SW480 (cell line): Measurements from ENCODE around the gene RAD23B.
A peak's percentile ranks its signal among the peaks of the same experiment; 100 is the strongest.

Experiments
- DNase-seq: peaks from one replicate; pipeline ENCODE4 v3.0.0-alpha.2; 2016; ENCODE audit warnings: low spot score

RAD23B gene

GRCh38 chr9:107336718-107337360 is 53.8 kb downstream of the RAD23B start:
- DNase-seq = no peak

DNA sequence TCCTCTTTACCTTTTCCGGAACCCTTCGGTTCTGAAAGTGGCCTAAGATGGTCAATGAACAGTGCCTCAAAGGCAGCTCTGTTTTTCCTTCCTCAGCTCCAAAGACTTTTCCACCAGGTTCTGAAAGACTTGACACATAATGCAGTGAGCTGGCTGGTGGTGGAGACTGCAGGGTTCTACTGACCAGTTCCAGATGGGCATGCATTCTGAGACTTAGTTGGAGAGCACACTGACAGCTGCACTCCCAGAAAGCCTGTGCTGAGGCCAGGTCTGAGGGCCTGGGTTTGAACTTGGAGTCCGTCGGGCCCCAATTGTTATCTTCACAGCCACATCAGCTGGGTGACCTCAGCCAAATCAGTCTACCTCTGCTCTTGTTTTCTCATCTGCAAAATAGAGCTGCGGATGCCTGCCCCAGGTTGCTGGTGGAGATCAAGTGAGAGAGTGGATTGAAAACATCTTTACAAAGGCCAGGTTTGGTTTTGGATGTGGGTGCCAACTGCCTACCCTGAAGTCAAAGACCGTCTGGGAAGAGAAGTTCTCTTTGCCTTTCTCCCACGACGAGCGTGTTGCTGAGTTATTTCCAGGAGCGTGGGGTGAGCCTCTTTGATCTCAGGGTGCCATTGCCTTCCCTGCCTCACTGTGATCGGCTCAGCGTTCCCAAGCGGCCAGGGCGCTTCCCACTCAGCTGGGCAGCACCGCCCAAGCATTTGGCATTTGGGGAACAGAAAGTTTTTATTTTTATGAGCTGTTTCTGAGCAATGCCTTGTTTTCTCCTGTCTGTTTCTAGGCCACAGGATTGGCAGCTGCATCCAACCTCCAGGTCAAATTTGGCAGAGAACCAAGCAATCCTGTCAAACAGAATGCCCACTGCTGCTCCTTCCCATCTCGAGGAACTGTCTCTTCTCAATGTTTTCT is 54.9 kb downstream of the RAD23B start:
- DNase-seq = no peak

GRCh38 chr9:107338911-107339659 is 56.0 kb downstream of the RAD23B start:
- no peak for DNase-seq

- DNase-seq = peak; percentile 70
Measured at GRCh38 chr9:107340920-107341632, 58.0 kb downstream of the RAD23B start.

DNA sequence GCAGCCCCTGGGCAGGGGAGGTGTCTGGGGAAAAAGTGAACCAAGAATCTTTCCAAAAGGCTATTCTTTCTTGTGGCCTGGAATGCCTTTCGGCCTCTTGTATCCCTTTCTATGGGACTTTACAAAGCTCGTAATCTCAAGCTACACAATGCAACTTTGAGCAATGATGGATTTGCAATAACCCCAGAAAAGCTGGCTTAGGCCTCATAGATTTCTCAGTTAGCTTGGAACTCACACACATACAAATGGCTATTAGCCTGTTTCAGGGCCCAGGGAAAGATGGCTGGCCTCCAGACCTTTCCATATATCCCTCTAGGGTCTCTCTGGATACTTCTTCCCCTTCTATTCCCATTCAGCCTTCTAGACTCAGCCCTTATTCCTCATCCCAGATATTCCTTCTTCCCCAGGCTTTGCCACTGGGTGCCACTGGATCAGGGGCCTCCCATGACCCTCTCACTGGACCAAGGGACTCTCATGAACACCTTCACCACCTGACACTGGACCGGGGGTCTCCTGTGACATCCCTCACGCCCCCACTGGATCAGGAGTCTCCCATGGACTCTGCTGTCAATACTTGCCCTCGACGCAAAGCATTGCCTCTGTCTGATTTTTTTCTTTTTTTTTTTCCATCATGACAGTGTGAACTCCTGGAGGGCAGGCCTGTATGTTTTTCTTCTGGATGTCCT is 59.5 kb downstream of the RAD23B start:
- no peak for DNase-seq

DNA sequence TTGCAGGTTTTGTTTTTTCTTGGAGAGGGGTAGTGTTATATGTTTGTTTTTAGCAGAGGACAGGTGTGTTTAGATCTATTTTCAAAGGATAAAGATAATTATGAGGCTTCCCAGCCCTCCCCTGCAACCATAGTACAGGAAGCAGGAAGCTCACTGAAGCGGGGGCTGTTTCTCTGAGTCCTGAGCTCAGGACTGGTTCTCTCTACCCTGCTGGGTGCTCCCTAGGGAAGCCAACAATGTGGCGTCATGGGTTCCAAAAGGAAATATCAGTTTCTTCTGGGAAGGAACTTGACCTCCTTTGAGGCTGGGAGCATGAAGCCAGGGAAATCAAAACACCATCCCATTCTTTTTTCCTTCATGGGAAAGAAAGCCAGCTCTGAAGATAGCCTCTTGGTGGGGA is 62.2 kb downstream of the RAD23B start:
- no peak for DNase-seq

GRCh38 chr9:107348836-107349235 is 65.8 kb downstream of the RAD23B start:
- no peak for DNase-seq

DNA sequence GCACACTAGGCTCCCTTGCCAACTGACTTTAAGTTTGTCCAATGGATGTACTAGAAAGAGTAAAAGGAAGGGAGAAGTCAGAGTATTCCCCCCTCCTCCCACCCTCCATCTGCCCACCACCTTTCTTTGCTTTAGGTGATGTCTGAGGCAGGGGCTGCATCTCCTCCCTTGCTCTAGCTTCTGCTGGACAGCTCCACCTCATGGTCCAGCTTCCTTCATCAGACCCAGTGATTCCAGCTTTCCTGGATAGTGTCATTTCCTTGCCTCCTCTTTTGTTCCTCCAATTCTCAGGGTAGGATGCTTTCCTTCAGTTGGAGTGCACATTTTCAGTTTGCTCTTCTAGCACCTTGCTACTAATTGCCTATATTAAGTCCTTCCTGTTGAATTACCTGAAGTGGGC is 67.4 kb downstream of the RAD23B start:
- DNase-seq = no peak

- DNase-seq = peak; percentile 12
Measured at GRCh38 chr9:107351382-107352045, 68.4 kb downstream of the RAD23B start.

GRCh38 chr9:107355394-107355793 is 72.3 kb downstream of the RAD23B start:
- no peak for DNase-seq

- DNase-seq = no peak
Measured at GRCh38 chr9:107358986-107359385, 75.9 kb downstream of the RAD23B start.

DNA sequence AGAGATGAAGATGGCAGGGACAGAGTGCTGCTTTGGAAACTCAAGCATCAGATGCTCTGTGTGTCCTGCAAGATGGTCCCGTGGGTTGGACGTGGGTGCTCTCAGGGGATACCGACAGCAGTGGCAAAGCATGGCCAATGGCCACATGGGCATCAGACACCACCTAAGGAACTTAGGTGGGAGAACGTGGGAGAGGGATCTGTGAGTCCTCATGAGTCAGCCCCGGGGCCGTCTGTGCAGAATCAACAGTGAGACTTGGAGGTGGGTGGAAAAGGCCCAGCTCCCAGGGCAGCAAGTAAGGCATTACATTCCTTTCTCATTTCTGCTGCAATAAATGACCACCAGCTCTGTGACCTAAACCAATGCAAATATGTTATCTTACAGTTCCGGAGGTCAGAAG is 77.0 kb downstream of the RAD23B start:
- DNase-seq = no peak

DNA sequence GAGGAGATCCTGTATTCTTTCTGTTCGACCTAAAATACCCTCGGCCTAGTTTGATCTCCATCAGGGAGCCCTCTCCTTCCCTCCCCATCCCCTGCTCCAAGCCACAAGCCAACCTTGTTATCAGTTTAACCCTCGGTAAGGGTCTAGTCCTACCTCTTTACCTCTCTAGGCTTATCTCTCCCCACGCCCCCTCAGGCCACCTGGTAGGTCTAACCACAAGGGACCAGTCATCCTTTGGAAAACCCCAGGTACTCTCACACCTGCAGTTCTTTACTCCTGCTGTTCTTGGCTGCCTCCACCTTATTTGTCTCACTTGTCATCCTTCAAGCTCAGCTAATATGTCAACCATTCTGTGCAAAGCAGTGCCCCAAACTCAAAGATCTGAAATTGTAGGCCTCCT is 78.7 kb downstream of the RAD23B start:
- no peak for DNase-seq

DNA sequence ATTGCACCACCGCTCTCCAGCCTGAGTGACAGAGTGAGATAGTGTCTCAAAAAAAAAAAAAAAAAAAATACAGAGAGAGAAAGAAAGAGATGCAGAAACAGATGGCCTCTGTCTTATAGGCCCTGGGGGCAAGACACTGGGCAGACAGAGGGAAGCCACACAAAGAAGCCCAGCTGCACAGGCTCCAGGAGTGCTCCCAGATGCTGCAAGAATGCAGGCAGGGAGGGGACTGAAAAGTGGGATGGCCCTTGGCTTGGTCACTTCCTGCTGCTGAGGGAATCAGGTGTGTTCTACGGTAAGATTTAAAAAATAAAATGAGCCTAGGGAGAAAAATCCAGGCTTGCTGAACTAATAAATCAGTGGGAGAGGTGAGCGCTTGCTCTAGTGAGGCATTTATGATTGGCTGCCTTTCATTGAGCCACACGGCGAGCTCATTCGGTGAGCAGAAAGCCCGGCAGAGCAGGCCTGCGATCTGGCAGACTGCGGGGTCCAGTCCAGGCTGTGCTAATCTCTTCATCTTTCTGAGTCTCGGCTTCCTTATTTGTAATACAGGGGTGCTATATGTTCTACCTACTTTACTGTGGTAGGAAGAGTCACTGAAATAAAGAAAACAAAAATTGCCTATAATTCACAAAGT is 80.6 kb downstream of the RAD23B start:
- DNase-seq = no peak

DNA sequence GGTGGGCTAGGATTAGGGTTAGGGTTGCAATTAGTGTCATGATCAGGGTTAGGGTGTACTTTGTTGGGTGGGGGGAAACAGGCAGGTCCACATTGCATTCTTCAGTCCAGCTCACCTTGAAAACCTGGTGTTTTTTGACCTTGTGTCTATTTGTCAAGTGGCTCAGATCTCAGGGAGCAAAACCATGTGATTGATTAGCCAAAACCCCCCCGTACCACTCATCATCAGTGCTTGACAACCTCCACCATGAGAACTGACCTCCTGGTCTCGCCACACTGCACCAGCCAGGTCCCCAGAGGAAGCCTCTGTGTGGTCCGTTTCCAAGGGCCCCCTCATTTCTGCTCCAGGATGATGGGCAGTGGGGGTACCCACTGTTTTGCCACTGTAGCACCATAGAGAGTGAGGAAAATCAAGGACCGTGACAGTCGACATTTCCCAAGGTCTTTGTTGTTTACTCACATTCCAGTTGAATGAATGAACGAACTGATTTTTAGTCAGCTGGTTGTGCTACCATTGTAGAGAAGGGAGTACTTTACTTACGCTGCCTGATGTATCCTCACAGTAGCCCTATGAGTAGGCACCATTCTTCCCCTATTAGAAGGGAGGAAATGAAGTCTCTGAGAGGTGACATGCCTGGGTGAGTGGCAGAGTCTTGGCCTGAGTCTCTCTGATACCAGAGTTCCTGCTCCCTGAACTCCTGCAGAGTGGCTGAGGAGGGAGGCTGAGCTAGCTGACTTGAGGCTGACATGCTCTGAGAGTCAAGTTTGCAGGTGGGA is 84.8 kb downstream of the RAD23B start:
- no peak for DNase-seq

DNA sequence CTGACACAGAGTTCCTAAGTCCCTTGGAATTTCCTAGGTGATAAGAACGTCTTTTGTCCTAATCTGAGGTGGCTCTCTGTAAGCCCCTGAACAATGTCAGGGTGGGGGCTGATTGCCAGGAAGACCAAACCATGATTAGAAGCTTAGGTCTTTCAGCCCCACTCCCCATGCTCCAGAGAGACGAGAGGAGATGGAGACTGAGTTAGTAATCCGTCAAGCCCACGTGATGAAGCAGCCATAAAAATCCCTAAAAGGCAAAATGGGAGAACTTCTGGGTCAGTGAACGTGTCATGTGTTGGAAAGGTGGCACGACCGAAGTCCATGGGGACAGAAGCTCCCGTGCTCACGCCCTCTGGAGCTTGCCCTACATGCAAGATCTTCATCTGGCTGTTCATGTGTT is 85.6 kb downstream of the RAD23B start:
- DNase-seq = no peak

- DNase-seq = no peak
Measured at GRCh38 chr9:107373809-107374208, 90.7 kb downstream of the RAD23B start.

- no peak for DNase-seq
Measured at GRCh38 chr9:107375001-107375400, 91.9 kb downstream of the RAD23B start.

DNA sequence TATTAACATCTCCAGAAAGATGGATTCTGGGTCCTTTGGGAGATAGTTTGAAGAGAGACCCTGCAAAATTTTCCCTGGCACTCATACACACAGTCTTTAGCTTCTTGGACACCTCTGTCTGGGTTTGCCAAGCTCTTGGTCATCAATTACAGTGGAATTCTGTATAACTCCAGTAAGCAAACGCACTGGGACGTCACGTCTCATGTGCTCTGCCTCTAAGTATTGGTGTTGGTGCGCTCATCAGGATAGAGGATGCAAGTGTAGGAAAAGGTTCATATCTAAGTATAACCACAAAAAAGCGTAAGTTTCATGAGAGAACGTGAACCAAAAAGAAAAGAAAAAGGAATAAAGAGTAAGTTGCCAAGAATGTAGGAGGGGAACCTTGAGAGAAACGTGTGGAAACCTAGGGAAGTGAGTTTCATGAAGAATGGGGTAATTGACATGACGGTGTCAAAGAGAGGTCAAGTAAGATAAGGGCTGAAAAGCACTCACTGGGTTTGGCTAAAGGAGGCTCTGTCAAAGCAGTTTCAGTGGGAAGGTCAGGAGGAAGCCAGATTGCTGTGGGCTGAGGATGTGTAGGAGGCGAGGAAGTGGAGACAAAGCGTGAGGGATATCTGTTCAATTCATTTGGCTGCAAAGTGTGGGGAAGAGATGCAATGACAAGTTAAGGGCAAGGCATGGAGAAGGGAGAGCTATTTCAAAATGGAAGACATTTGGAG is 92.7 kb downstream of the RAD23B start:
- DNase-seq = no peak
